ENCODE data around the gene STMN3.

The STMN3 gene

GRCh38 chr20:63596423-63596822 is 56.8 kb downstream of the STMN3 start:
- FAIRE-seq = no peak
- no peak for DNase-seq (ENCODE audit: extremely low spot score, insufficient read length, low read depth)

DNA sequence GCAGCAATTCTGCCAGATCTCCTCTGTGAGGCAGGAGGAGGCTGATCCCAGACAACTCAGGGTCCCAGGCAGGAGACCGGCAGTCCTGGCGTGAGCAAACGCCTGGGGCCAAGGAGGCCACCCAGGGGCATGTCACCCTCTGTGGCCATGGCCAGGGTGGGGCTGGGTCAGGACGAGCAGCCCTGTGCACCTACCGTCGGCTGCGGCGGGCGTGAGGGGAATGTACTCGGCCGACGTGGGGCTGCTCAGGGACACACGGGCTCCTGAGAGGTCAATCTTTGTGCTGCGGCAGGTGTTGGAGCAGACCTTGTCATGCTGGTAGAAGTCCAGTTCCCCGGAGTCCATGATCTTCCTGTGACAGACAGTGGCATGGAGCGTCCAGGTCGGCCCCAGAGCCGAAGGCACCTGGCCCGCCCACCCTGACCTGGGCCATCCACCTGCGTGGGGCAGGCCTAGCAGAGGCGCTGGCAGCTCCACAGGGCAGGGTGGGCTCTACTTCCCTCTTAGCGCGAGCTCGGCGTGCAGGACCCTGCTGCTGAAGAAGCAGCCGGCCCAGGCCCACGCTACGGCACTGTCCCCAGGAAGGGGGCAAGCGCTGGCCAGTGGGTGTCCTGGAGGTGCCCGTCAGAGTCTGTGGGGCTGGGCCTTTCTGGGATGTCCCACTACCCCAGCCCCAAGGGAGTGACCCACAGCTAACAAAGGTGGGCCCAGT is 57.7 kb downstream of the STMN3 start:
- DNase-seq (ENCODE audit: extremely low spot score, insufficient read length, low read depth) (no peak), FAIRE-seq (no peak)

- no peak for FAIRE-seq
- no peak for DNase-seq (ENCODE audit: extremely low spot score, insufficient read length, low read depth)
These were observed 59.1 kb downstream of the STMN3 start for GRCh38 chr20:63594043-63594561.

DNA sequence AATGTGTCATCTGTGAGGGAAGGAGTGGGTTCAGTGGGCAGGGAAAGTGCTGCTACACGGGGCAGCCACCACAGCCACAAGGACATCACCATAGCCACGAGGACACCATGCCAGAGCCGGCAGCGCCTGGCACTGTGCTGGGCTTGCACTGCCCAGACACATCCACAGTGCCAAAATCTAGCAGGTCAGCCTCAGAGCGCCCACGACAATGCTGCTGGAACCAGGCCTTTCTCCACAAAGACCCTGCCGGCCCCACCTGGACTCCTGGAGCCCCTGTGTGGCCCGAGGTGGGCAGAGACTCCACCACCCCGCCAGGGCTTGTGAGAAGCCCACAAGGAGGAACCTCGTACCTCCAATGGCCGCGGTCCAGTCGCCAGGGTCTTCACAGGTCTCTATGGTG is 60.6 kb downstream of the STMN3 start:
- DNase-seq (ENCODE audit: extremely low spot score, insufficient read length, low read depth) = no peak
- no peak for FAIRE-seq

GRCh38 chr20:63591786-63592355 is 61.4 kb downstream of the STMN3 start:
- FAIRE-seq = no peak
- no peak for DNase-seq (ENCODE audit: extremely low spot score, insufficient read length, low read depth)

GRCh38 chr20:63591147-63591533 is 62.1 kb downstream of the STMN3 start:
- FAIRE-seq (no peak), DNase-seq (ENCODE audit: extremely low spot score, insufficient read length, low read depth) (no peak)

DNA sequence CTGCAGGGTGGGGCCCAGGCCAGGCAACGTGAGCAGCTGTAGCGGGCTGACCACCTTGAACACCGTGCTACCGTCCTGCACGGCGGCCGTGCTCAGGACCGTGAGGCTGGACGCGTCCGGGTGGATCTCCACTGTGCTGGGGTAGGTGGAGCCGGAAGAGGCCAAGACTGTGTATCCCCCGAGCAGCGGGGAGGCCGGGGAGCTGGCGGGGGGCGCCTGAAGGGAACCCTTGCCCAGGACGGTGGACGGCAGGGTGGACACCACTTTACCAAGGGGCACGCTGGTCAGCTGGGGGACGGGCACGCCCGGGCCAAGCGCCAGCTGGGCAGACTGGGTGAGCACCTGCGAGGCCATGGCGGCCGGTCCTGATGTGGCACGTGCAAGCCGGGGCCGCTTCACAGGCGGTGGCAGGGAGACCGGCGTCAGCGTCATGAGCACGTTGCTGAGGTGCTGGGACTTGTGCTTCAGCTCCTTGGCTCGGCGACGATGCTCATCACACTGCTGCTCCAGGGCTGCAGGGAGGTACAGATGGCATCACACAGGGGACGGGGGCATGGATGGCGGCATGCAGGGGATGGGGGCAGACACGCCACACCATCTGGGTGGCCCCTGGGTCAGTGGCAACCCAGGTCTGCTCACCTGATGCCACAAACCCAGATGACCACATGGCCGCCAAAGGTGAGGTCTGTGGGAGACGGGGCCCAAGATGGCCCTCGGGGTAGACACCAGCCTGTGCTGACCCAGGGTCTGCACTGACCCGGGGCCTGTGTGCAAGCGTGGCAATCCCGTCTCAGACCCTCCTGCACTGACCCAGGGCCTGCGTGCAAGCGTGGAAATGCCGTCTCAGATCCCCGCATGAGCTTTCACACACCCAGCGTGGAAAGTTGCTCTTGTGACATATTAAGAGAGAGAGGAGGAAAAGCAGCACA is 62.7 kb downstream of the STMN3 start:
- FAIRE-seq (no peak), DNase-seq (ENCODE audit: extremely low spot score, insufficient read length, low read depth) (no peak)
